ENCODE data around the gene FAM107A. TPM values are rescaled to one million over a fixed set of nuclear protein-coding genes. Genes with fewer than 3 reads are reported as not detected.
"Not testable (repeated sequence)": the region's sequence is repeated elsewhere in the genome, so short reads cannot be mapped to it uniquely, and the experiment has no call there.

Gene FAM107A
- total RNA-seq, 2 experiments from 2014 or later, result not detected

- POLR2A ChIA-PET, CTCF ChIA-PET: not testable (repeated sequence)
Observed at GRCh38 chr3:58527440-58527839, 49.8 kb downstream of the FAM107A start.

DNA sequence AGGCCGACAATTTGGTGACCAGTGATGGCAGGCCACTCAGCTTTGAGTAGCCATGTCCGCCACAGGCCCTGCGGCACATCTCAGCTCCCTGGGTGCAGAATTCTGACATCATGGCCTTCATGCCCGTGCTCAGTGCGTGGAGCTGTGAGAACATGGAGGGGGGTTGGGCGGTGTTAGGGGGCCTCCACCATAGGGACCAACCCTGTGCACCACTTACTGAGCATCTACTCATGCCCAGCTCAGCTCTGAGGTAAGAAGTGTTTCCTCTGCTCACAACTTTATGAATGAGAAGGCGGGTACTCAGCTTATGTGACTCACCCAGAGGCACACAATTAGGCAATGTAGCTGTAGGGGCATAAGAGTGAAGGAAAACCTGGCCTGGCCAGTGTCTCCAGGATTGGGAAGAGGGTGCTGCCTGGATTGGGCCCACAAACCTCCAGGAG, 50.7 kb downstream of the FAM107A start:
- CTCF ChIA-PET, result no interaction called here

GRCh38 chr3:58524326-58524888, 52.8 kb downstream of the FAM107A start:
- ChIA-PET POLR2A (no interaction called here), CTCF (no interaction called here)

More for the DNA sequence above, 50.7 kb downstream of the FAM107A start:
- POLR2A ChIA-PET, result no interaction called here

- CTCF ChIA-PET, result no interaction called here
Observed at GRCh38 chr3:58522759-58523425, 54.3 kb downstream of the FAM107A start.

GRCh38 chr3:58521917-58522631, 55.1 kb downstream of the FAM107A start:
- POLR2A ChIA-PET, result no interaction called here
- CTCF ChIA-PET, result no interaction called here

More at GRCh38 chr3:58522759-58523425, 54.3 kb downstream of the FAM107A start:
- POLR2A ChIA-PET, result no interaction called here

GRCh38 chr3:58521336-58521670, 55.9 kb downstream of the FAM107A start:
- ChIA-PET POLR2A (no interaction called here), CTCF (no interaction called here)

DNA sequence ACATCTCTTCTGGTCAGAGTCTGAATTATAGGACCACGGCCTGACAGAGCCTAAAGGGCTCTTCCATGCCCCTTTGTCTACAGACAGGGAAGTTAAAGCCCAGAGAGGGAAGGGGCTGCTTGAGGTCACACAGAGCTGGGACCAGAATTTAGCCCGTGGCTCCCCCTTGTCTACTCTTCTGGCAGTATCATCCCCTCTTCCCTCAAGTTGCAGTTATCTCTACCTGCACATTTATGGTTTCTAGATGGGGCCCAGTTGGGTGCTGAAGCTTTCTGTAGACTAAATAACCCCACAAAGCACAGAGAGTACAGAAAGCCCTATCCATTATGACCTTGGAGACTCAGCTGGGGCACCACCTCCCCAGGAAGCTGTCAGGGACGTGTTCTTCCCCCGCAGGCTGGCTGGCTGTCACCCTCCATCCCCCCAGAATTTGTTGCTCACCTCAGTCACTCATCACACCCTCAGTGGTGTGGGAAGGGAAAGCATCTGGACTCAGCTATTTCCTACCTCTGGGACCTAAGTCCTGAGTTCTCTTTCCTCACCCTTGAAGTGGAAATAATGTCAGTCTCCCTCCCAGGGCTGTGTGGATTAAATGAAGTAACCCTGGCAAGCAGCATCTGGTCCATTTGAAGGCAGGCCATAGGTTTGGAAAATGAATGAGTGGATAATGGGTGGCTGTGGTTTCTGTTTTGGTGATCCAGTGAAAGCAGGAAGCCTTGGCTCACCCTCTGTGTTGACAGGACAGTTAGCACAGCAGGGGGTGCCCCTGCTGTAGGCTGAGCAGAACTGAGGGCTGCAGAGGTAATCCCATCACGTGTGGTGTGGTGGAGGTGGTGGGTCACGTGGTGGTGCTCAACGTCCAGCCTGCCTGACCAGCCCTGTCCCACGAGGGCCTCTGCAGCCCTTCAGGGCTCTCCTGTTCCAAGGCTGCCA, 56.5 kb downstream of the FAM107A start:
- CTCF ChIA-PET, result no interaction called here
- POLR2A ChIA-PET, result interaction anchor here (0.5 kb wide), 1 partner anchor 180 kb away, joined by 3 read pairs; no protein-coding TSS in a partner anchor

DNA sequence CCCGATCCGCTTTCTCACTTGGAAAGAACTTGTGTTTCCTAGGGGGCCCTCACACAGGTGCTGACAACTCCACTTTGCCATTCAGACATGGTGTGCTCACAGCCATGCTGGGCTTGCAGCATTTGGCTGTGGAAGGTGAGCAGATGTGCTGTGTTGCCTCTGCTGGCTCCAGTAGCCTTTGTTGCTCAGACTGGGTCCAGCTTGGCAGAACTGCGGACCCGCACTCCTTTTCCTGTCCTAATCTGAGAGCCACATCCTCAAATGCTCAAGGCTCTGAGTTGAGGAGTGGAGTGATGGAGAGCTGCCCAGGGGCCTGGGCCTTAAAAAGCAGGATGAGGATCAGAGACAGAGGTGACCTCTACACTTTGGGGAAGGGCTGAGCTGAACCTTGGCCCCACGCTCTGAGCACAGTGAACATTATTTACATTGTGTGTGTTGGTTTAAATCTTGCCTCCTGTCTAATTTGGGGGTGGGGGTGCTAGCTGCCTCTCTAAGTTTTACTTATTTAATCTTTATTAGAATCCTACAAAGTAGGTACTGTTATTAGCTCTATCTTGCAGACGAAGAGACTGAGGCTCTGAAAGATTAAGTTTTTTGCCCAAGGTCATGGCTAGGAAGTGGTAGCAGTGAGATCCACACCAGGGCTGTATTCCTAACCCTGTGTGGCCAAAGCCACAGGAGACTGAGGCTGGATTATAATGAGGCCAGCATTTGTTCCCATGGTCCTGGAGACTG, 57.4 kb downstream of the FAM107A start:
- POLR2A ChIA-PET, result no interaction called here
- CTCF ChIA-PET, result interaction anchor here (0.9 kb wide), 1 partner anchor 51 kb away, joined by 3 read pairs; no protein-coding TSS in a partner anchor

DNA sequence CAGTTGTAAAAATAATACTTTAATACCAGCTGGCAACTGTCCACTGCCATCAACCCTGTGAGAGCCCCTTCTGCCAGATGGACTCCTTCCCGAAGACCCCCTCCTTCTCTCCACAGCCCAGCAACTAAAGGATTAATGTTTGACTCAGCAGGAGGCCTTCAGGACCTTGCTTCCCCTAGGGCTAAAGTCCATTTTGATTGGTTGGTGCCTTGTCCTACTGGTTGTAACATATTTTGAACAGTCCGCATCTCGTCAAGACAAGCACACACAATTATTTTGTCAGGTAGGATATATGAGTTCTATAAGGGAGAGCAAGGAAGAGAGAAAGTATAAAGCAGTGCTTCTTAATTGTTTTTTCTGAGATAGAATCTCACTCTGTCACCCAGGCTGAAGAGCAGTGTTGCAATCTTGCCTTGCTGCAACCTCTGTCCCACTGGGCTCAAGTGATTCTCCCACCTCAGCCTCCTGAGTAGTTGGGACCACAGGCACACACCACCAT, 58.9 kb downstream of the FAM107A start:
- CTCF ChIA-PET, result no interaction called here
- POLR2A ChIA-PET, result no interaction called here

DNA sequence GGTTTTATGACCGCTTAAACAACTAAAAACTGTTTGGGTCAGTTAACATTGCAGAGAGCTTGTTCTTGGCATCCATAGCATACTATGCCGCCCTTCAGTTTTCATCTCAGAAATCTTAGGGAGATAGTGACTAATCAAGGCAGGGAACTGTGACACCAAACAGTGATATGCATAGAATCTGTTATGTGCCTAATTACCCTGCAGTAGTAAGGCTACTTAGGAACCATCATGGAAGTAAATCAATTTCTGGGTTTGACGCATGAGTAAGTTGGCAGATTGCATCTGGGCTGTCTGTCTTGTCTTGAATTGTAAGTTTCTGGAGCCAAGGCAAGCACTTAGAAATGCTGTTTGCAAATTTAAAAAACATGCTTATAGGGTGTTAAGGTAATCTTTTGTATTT, 62.8 kb downstream of the FAM107A start:
- ChIA-PET POLR2A (no interaction called here), CTCF (no interaction called here)

Other genes with a start within 250 kb of the FAM107A start
- 10 to 100 TPM; 31.7 to 32.0 TPM for gene PXK, start 244.5 kb downstream of the FAM107A start, total RNA-seq
- 10 to 100 TPM; 58.8 to 62.1 TPM for gene PDHB, start 143.6 kb downstream of the FAM107A start, total RNA-seq
- gene KCTD6, start 85.3 kb downstream of the FAM107A start, total RNA-seq, result 1 to 10 TPM; 6.4 to 6.6 TPM
- gene ACOX2, start 40.2 kb downstream of the FAM107A start, total RNA-seq, result not detected
- not detected for gene FAM3D, start 89.4 kb upstream of the FAM107A start, total RNA-seq

Measured in activated CD8-positive, alpha-beta memory T cell treated with anti-CD3 and anti-CD28 coated beads for 36 hours (primary cell).